H1 (cell line): ENCODE results near the gene RASGRP3. TPM values are rescaled to one million over a fixed set of nuclear protein-coding genes. Genes with fewer than 3 reads are reported as not detected.

Source experiments
- PHF8 ChIP-seq: fragments of 200-600 bp; sonication (generic); conservative IDR thresholded peaks from 2 replicates; pipeline ENCODE4 v1.7.1; 2012; ENCODE audit warnings: low read depth, mild to moderate bottlenecking, inconsistent platforms, low read length, moderate library complexity
- ZNF274 ChIP-seq: IDR thresholded peaks from 2 replicates; pipeline ENCODE4 v1.7.0; 2012; ENCODE audit warnings: low read length, borderline replicate concordance; ENCODE audit errors: extremely low read depth
- polyA plus RNA-seq, 7 experiments: library from polyadenylated mRNA; depleted of rRNA in 3 of 7; stranded (reverse) in 5 of 7; unstranded in 2 of 7; fragments of >200 nt in 5 of 7; fragments of 200-250 nt in 2 of 7; gene quantifications; 1 replicate in 5 of 7; 2 replicates in 1 of 7; 4 replicates in 1 of 7; pipeline versions ENCODE4 v1.2.1 to v1.2.3, GENCODE V29; 2011 to 2013; ENCODE audit warnings: missing spikeins in 2 of 7, mixed read lengths in 2 of 7
- total RNA-seq: library from RNA; stranded (reverse); fragmentation: NEBNext Ultra II Directional; extraction: Animal tissue kit (Norgen Biotek cat#: 25700); gene quantifications from 2 replicates; pipeline ENCODE4 v1.2.1, GENCODE V29; 2021

The RASGRP3 gene
- total and polyA plus RNA-seq, 2 of the 8 experiments (the other 6 are each of a cell fraction or from before 2014, with no cell fraction given) = 0.06 TPM; not detected in 1

DNA sequence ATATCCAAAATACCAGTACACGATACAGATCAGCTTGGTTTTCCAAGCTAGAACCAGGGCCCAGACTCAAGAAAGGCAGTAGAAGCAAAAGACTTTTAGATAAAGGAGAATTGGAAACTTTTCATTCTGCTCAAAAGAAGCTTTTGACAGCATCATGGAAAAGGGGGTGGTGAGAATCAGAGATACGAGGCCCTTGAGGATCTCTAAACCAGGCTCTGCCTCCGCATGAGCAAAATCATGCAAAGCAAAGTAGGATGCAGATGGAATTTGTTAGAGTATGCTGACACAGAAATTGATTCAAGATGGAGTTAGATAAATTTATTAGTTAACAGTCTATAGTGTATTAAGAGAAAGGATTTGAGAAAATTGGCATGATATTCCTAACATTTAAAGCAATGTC, 82.9 kb downstream of the RASGRP3 start (continued):
- TF ChIP-seq ZNF274 (no peak), PHF8 (no peak)
